SK-N-SH treated with all-trans-retinoic acid at 6 μM for 48 hours (cell line): ENCODE measurements around the gene SLC2A14.
"Not testable (repeated sequence)": the region's sequence is repeated elsewhere in the genome, so short reads cannot be mapped to it uniquely, and the experiment has no call there.

Experiments
- RARB ChIP-seq: fragments of 250-450 bp; sonication (Bioruptor Pico); IDR thresholded peaks from 2 replicates; pipeline ENCODE4 v1.8.0; 2021; ENCODE audit warnings: mild to moderate bottlenecking, moderate library complexity
- TOX ChIP-seq: fragments of 250-450 bp; sonication (Bioruptor Pico); IDR thresholded peaks from 2 replicates; pipeline ENCODE4 v1.8.0; 2021; ENCODE audit warnings: mild to moderate bottlenecking, moderate library complexity, borderline replicate concordance

DNA sequence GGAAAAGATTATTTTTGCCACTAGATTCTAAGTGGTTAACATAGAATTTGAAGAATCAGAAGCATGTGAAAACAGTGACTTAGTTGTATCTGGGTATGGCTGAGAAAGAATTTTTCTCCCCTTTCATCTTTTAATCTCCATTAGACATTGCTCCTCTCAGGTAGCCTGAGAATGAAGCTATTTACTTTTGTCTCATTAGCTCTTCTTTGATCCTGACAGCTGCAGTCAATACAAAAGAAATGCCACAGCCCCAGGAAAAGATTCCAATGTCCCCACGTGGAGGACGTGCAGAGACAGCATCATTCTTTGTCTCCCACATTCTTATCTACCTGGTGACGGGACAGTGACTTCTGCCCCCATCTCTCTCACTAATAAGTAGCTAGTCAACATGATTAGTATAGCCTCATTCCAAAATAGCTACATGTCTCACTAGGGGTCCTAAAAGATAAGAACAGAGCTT is 21.1 kb downstream of the SLC2A14 start:
- TF ChIP-seq TOX, RARB (CRISPR knock-in tag): not testable (repeated sequence)
